Gastroesophageal sphincter (tissue), 2 donors: ENCODE results near the gene CLEC2B.

Experiments used
- EP300 ChIP-seq: sonication (generic); formaldehyde crosslinking; IDR thresholded peaks from one replicate; pipeline ENCODE4 v1.6.1; 2017; ENCODE audit warnings: antibody characterized with exemption, mild to moderate bottlenecking
- POLR2A ChIP-seq, 2 donors: fragments of 450-650 bp; IDR thresholded peaks; one replicate each; pipeline ENCODE4 v1.6.1; 2017; ENCODE audit warnings: antibody characterized with exemption in 2 of 2, mild to moderate bottlenecking in 2 of 2, moderate library complexity in 1 of 2
- POLR2AphosphoS5 ChIP-seq: sonication (generic); formaldehyde crosslinking; IDR thresholded peaks from one replicate; pipeline ENCODE4 v1.6.1; 2017; ENCODE audit warnings: antibody characterized with exemption

- no peak for TF ChIP-seq POLR2A (IDR thresholded peaks at IDR 0.05)
- no peak for TF ChIP-seq POLR2AphosphoS5
- no peak for TF ChIP-seq EP300
These were observed 20.3 kb downstream of the CLEC2B start for GRCh38 chr12:9848899-9849298.
